HG02943 (cell line): ENCODE measurements around the gene ANGPTL7.

Experiments
- ATAC-seq: cut with Tn5 transposase; IDR thresholded peaks from one replicate; pipeline ENCODE4 v1.9.1; 2021; ENCODE audit warnings: mild to moderate bottlenecking, low read depth, moderate library complexity; ENCODE audit not compliant: unreplicated experiment

The ANGPTL7 gene

GRCh38 chr1:11198851-11199594 is 9.9 kb downstream of the ANGPTL7 start:
- ATAC-seq: no peak

- no peak for ATAC-seq
These were observed 15.4 kb downstream of the ANGPTL7 start for GRCh38 chr1:11204396-11205190.

- ATAC-seq: no peak
These were observed 18.9 kb downstream of the ANGPTL7 start for GRCh38 chr1:11207898-11208611.

- no peak for ATAC-seq
These were observed 22.3 kb downstream of the ANGPTL7 start for GRCh38 chr1:11211461-11211860.

- no peak for ATAC-seq
These were observed 22.9 kb downstream of the ANGPTL7 start for GRCh38 chr1:11211925-11212587.

- ATAC-seq: no peak
These were observed 25.7 kb downstream of the ANGPTL7 start for GRCh38 chr1:11214698-11215380.

GRCh38 chr1:11215381-11216005 is 26.3 kb downstream of the ANGPTL7 start:
- no peak for ATAC-seq

- ATAC-seq: no peak
These were observed 26.9 kb downstream of the ANGPTL7 start for GRCh38 chr1:11216074-11216473.

- no peak for ATAC-seq
These were observed 38.2 kb downstream of the ANGPTL7 start for GRCh38 chr1:11227106-11228077.

GRCh38 chr1:11229203-11229602 is 40.0 kb downstream of the ANGPTL7 start:
- no peak for ATAC-seq

GRCh38 chr1:11233208-11233607 is 44.1 kb downstream of the ANGPTL7 start:
- ATAC-seq: no peak

- ATAC-seq: no peak
These were observed 48.2 kb downstream of the ANGPTL7 start for GRCh38 chr1:11237356-11237755.

GRCh38 chr1:11238311-11238710 is 49.2 kb downstream of the ANGPTL7 start:
- no peak for ATAC-seq

GRCh38 chr1:11245248-11245647 is 56.1 kb downstream of the ANGPTL7 start:
- ATAC-seq: no peak
